Heart left ventricle (tissue), 16 donors: Measurements from ENCODE around the gene KCTD21. TPM values are rescaled to one million over a fixed set of nuclear protein-coding genes. Genes with fewer than 3 reads are reported as not detected.
A peak's percentile ranks its signal among the peaks of the same experiment; 100 is the strongest.
"Not testable (repeated sequence)": the region's sequence is repeated elsewhere in the genome, so short reads cannot be mapped to it uniquely, and the experiment has no call there.

Experiments
- ATAC-seq, 4 donors: fragments of 200-7000 bp; cut with Tn5 transposase; one replicate each; pipeline ENCODE4 v1.9.1; 2020 to 2022; ENCODE audit warnings: moderate library complexity in 4 of 4, mild to moderate bottlenecking in 3 of 4, moderate number of reproducible peaks in 1 of 4
- DNase-seq, 5 donors: peaks; one replicate each; pipeline ENCODE4 v3.0.0-alpha.2; 2020
- H3K27ac ChIP-seq, 12 donors: fragments of 200-600 bp; sonication (generic) in 4 of 12; one replicate each; pipeline versions ENCODE4 v1.5.0 to v1.8.0; 2016 to 2022; ENCODE audit warnings: mild to moderate bottlenecking in 2 of 12
- H3K27me3 ChIP-seq, 9 donors: fragments of 200-600 bp; sonication (generic) in 2 of 9; one replicate each; pipeline versions ENCODE4 v1.5.1 to v1.8.0; 2016 to 2022; ENCODE audit warnings: mild to moderate bottlenecking in 3 of 9
- H3K36me3 ChIP-seq, 9 donors: fragments of 200-600 bp; sonication (generic) in 2 of 9; one replicate each; pipeline versions ENCODE4 v1.5.0 to v1.8.0; 2018 to 2022; ENCODE audit warnings: mild to moderate bottlenecking in 2 of 9
- H3K4me1 ChIP-seq, 12 donors: fragments of 200-600 bp; sonication (generic) in 4 of 12; one replicate each; pipeline versions ENCODE4 v1.5.0 to v1.8.0; 2016 to 2022; ENCODE audit warnings: mild to moderate bottlenecking in 3 of 12
- H3K4me3 ChIP-seq, 12 donors: fragments of 200-600 bp; sonication (generic) in 4 of 12; one replicate each; pipeline versions ENCODE4 v1.5.0 to v1.8.0; 2017 to 2022; ENCODE audit warnings: mild to moderate bottlenecking in 9 of 12, moderate library complexity in 4 of 12
- H3K9me3 ChIP-seq, 12 donors: fragments of 200-600 bp; sonication (generic) in 4 of 12; one replicate each; pipeline versions ENCODE4 v1.5.0 to v1.8.0; 2016 to 2022; ENCODE audit warnings: mild to moderate bottlenecking in 1 of 12
- CTCF ChIP-seq, 12 donors: fragments of 200-600 bp; sonication (generic) in 4 of 12; IDR thresholded peaks; one replicate each; pipeline versions ENCODE4 v1.5.0 to v1.8.0; 2018 to 2022; ENCODE audit warnings: antibody characterized with exemption in 12 of 12, mild to moderate bottlenecking in 5 of 12
- POLR2A ChIP-seq, 2 donors: fragments of 450-650 bp; IDR thresholded peaks; one replicate each; pipeline ENCODE4 v1.6.1; 2017; ENCODE audit warnings: antibody characterized with exemption in 2 of 2, mild to moderate bottlenecking in 2 of 2, moderate library complexity in 2 of 2
- WGBS, 4 donors: extraction: QIAGEN DNeasy Blood & Tissue Kit in 2 of 4; methylation state at CpG; one replicate each; pipeline versions ENCODE4 v1.1.5 to v1.1.7; 2013 to 2018; 5-methylcytosine and 5-hydroxymethylcytosine counted together
- intact Hi-C, 10 donors: fragments of 100-400 bp; cut with DNase I; formaldehyde crosslinking; loops; one replicate each; pipeline versions ENCODE4 v1.11.1 to v1.14.2; 2022
- polyA plus RNA-seq, 2 donors: library from polyadenylated mRNA; stranded (reverse); fragments of 200-250 nt; gene quantifications; one replicate each; pipeline ENCODE4 v1.2.3, GENCODE V29; 2013
- total RNA-seq, 9 donors: library from RNA; depleted of rRNA in 2 of 9; stranded (reverse); fragments of >200 nt in 2 of 9; fragmentation: NEBNext Ultra II Directional in 3 of 9; extraction: Animal tissue kit (Norgen Biotek cat#: 25700) in 3 of 9; gene quantifications; one replicate each; pipeline versions ENCODE4 v1.1.0 to v1.2.4, GENCODE V29; 2016 to 2023
- donor health status: ischemic (EF 13 %, LVEDD 7.1; RV severe dilation, severe dysfunction).
- donor health status: healthy with polysubstance abuse.
- donor health status: DM: no; HTN: yes; CAD: no.
- donor health status: DM: no; HTN: no; CAD: no.
- donor health status: ischemic (EF 25% LVEDD 6.9; RV normal size, moderate dysfunction).
- donor health status: ischemic (EF 25% LVEDD 5.7; RV mildly dilated, moderate dysfunction).
- donor health status: healthy.
- donor health status: DM: yes; HTN: yes; CAD: no.
- donor health status: ischemic (EF 35%, LVEDD 5.7; RV mildly dilated, moderate dysfunction).
- donor health status: nonischemic (EF 11% LVEDD 7.7; RV severe dilation, severe dysfunction).
- donor health status: DM: yes; HTN: yes; CAD: no.
- donor health status: PGD.
- donor health status: ischemic (EF 29% LVEDD 5.4; RV normal size, mild dysfunction).
- donor health status: nonischemic (EF 23%, LVEDD 6.1; RV moderate dilation, normal function).

Gene KCTD21
- total and polyA plus RNA-seq, 11 donors: 3.4 to 10.9 (median 7.2) TPM

DNA sequence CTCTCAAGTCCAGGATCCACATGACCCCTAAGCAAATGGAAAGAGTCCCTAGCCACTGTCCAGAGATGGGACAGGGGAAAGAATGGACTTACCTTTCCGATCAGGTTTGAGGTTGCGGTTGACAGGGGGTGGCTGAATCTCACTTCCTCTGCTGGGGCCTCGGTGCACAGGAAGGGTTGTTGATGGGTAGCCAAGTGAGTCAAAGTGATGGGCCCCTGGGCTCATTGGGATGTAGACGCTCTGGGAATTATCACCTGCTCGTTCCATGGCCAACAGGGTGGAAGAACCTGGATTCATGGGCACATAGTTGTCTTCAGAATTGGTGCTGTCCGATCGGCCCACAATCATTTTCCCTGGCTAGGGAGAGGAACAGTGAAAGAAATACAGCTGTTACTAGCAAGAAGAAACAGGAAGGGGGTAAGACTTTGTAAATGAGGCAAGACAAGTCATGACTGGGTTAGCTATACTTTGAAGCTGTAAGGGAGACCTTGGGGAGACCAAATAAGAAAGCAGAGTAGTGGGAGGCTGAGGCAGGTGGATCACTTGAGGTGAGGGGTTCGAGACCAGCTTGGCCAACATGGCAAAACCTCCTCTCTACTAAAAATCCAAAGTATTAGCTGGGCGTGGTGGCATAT is 35.0 kb upstream of the KCTD21 start:
- peaks cover 0 to 3% (median 0%) of the 10 kb centered on the region in 12 donors for H3K4me1 ChIP-seq
- no peaks in the 10 kb centered on the region for H3K9me3 ChIP-seq
- 86 to 91% (median 88%) methylated on average over 9 of the region's 9 CpGs for WGBS, 4 donors
- intact Hi-C loops: loop anchor here in 1 of 10 donors (5.0 kb wide), 1 partner anchor 344 kb away; no protein-coding TSS in a partner anchor
- ATAC-seq: no peak
- H3K27ac ChIP-seq: no peak overlapping the region
- no peaks in the 10 kb centered on the region for H3K27me3 ChIP-seq
- TF ChIP-seq POLR2A (IDR thresholded peaks at IDR 0.05): no peak
- TF ChIP-seq CTCF (IDR thresholded peaks at IDR 0.05): no peak
- DNase-seq: no peak
- no peak overlapping the region for H3K4me3 ChIP-seq
- peaks cover 0 to 86% (median 83%) of the 10 kb centered on the region in 9 donors for H3K36me3 ChIP-seq

DNA sequence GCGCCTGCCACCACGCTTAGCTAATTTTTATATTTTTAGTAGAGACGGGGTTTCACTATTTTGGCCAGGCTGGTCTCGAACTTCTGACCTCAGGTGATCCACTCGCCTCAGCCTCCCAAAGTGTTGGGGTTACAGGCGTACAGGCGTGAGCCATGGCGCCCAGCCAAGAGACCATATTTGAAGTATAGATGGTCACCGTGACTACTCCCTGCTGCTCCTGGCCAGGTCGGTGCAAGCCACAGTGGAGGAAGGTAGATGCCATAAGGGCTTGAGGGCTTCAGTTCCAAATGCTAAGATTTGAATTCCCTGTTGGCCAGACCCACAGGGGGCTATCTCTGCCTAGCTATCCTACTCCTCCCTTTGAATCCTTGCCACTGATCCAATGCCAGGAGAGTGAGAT is 34.3 kb upstream of the KCTD21 start:
- H3K27ac ChIP-seq, H3K4me1 ChIP-seq, H3K27me3 ChIP-seq, ATAC-seq, H3K4me3 ChIP-seq, H3K9me3 ChIP-seq, DNase-seq: not testable (repeated sequence)
- WGBS, 4 donors: 80 to 88% (median 85%) methylated on average over 10 of the region's 10 CpGs
- H3K36me3 ChIP-seq: peaks cover 0 to 93% (median 90%) of the 10 kb centered on the region in 9 donors
- intact Hi-C loops: loop anchor here in 1 of 10 donors (5.0 kb wide), 1 partner anchor 345 kb away; no protein-coding TSS in a partner anchor

GRCh38 chr11:78221396-78222315 is 33.2 kb upstream of the KCTD21 start:
- ATAC-seq: peak in 1 of 4 donors; percentile 30
- Histone ChIP-seq H3K4me1 (no peaks in the 10 kb centered on the region), H3K27me3 (no peaks in the 10 kb centered on the region), H3K9me3 (no peaks in the 10 kb centered on the region), H3K27ac (no peak overlapping the region), H3K36me3 (peaks cover 0 to 100% (median 95%) of the 10 kb centered on the region in 9 donors), H3K4me3 (no peak overlapping the region)
- TF ChIP-seq CTCF (IDR thresholded peaks at IDR 0.05) (no peak), POLR2A (IDR thresholded peaks at IDR 0.05) (no peak)
- DNase-seq: no peak
- WGBS, 4 donors: 76 to 83% (median 78%) methylated on average over 13 of the region's 13 CpGs
- intact Hi-C loops: loop anchor here in 1 of 10 donors (5.0 kb wide), 1 partner anchor 346 kb away; no protein-coding TSS in a partner anchor

- DNase-seq (no peak), ATAC-seq (no peak)
- H3K9me3 ChIP-seq: no peaks in the 10 kb centered on the region
- H3K27ac ChIP-seq: no peak overlapping the region
- TF ChIP-seq POLR2A (IDR thresholded peaks at IDR 0.05) (no peak), CTCF (IDR thresholded peaks at IDR 0.05) (no peak)
- H3K4me1 ChIP-seq: no peaks in the 10 kb centered on the region
- H3K4me3 ChIP-seq: no peak overlapping the region
- WGBS, 4 donors: 89 to 96% (median 94%) methylated on average over 14 of the region's 14 CpGs
- no peaks in the 10 kb centered on the region for H3K27me3 ChIP-seq
- H3K36me3 ChIP-seq: peaks cover 0 to 100% (median 95%) of the 10 kb centered on the region in 9 donors
- intact Hi-C loops: loop anchor here in 1 of 10 donors (5.0 kb wide), 1 partner anchor 347 kb away; no protein-coding TSS in a partner anchor
These were observed 32.1 kb upstream of the KCTD21 start for GRCh38 chr11:78220218-78221157.
